Measurements from ENCODE around the gene FLAD1.
"Not testable (repeated sequence)": the region's sequence is repeated elsewhere in the genome, so short reads cannot be mapped to it uniquely, and the experiment has no call there.

The FLAD1 gene

DNA sequence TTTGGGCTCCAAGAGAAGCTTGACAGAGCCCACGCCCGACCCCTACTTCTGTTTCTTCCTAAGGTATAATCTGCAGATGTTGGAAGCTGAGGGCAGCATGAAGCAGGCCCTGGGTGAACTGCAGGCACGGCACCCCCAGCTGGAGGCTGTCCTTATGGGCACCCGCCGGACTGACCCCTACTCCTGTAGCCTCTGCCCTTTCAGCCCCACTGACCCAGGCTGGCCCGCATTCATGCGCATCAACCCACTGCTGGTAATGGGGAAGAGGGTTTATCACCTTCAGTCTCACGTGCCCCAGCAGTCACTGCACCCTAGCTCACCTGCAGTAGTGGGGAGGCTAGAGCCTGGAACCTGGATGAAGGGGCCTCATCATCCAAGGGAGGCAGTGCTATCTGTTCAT is 7.1 kb downstream of the FLAD1 start:
- DNase-seq (ENCODE audit: low spot score): no peak

GRCh38 chr1:154992721-154993571 is 9.8 kb downstream of the FLAD1 start:
- peak; percentile 7 for DNase-seq (ENCODE audit: low spot score)

- DNase-seq (ENCODE audit: low spot score): peak; percentile 4
Measured at GRCh38 chr1:154993572-154994268, 10.6 kb downstream of the FLAD1 start, which contains the start of gene LENEP. Gene LENEP, plus strand, starts transcription at chr1:154993586. Its CDS starts 22 bp downstream, at chr1:154993608.

GRCh38 chr1:154994269-154994587 is 11.1 kb downstream of the FLAD1 start:
- DNase-seq (ENCODE audit: low spot score): peak; percentile 1

- peak; percentile 1 for DNase-seq (ENCODE audit: low spot score)
Measured at GRCh38 chr1:154994591-154994990, 11.4 kb downstream of the FLAD1 start.

- DNase-seq (ENCODE audit: low spot score): not testable (repeated sequence)
Measured at GRCh38 chr1:154995301-154995983, 12.3 kb downstream of the FLAD1 start.

DNA sequence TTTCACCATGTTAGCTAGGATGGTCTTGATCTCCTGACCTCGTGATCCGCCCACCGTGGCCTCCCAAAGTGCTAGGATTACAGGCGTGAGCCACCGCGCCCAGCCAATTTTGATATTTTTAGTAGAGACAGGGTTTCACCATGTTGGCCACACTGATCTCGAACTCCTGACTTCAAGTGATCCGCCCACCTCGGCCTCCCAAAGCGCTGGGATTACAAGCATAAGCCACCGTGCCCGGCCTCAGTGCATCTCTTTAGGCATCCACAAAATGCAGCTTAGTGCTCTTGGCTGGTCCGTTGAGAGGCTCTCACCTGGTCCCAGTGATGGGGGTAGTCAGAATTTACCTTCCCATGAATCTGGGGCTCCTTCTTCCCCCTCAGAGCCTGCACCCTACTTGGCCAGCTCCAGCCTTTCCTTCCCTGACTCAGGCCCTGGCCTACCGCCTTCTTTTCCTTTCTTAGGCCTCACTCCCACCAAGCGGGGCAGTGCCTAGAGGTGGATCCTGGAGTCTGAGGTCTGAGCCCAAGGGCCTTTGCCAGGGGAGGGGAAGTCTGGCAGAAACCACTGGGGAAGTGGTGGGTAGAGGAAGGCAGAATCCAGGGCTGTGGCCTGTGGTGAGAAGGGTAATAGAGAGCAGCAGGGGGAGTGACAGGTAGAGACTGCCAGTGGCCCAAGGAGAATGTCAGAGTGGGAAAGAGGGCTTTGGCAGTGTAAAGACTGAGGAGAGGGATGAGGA is 14.0 kb downstream of the FLAD1 start:
- DNase-seq (ENCODE audit: low spot score): no peak

- no peak for DNase-seq (ENCODE audit: low spot score)
Measured at GRCh38 chr1:154998201-154998780, 15.1 kb downstream of the FLAD1 start.

GRCh38 chr1:154998818-154999570 is 15.8 kb downstream of the FLAD1 start:
- peak; percentile 89 for DNase-seq (ENCODE audit: low spot score)

- peak; percentile 74 for DNase-seq (ENCODE audit: low spot score)
Measured at GRCh38 chr1:154999571-155000410, 16.6 kb downstream of the FLAD1 start.

- no peak for DNase-seq (ENCODE audit: low spot score)
Measured at GRCh38 chr1:155000411-155000725, 17.2 kb downstream of the FLAD1 start.

GRCh38 chr1:155000726-155001424 is 17.7 kb downstream of the FLAD1 start:
- DNase-seq (ENCODE audit: low spot score): peak; percentile 96

DNA sequence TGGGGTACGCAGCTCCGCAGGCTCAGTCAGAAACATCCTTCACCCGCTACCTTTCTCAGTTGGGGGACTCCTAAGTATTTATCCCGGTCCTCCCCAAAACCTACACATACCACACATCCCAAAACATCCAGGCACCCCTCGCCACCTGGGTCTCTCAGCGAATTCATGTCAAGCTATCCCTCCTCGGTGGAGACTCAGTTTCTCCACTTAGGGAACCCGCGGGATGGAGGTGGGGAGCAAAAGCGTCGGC is 18.2 kb downstream of the FLAD1 start:
- no peak for DNase-seq (ENCODE audit: low spot score)

DNA sequence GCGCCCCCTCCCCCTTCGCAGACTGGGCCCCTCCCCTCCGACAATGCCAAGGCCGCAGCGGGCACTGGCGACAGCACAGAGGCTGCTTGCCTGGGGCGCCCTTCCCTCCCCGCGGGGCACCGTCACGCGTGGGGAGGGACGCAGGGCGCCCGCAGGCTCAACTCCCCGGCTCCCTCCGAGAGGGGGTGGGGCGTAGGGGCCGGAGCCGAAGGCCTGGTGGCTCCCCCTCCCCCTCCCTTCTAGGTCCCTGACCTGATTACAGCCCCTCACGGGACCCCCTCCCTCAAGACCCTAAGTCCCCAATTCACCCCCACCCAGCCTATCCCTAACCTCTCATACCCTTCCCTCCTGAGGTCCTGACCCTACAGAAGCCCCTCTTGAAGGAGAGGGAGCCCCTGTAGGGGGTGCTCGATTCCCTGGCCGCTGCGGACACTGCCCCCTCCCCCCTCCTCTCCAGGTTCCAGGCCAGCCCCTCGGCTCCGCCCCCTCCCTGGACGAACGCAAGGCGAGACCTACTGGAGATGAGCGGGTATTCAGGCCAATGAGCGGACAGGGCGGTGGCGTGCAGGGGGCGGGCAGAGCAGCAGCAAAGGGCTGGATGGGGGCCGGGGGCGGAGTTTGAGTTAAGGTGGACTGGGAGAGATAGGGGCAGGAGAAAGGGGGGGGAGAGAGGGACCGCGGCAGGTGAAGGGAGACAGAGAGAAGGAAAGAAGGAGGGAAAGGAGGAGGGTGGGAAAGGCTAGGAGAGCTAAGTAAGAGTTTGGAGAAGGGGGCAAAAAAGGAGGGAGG is 18.7 kb downstream of the FLAD1 start:
- peak; percentile 98 for DNase-seq (ENCODE audit: low spot score)

- DNase-seq (ENCODE audit: low spot score): peak; percentile 64
Measured at GRCh38 chr1:155002464-155003226, 19.5 kb downstream of the FLAD1 start, which contains the start of gene ZBTB7B. Gene ZBTB7B, plus strand, starts transcription at chr1:155002802. Its CDS starts 11,859 bp downstream, at chr1:155014661.

DNA sequence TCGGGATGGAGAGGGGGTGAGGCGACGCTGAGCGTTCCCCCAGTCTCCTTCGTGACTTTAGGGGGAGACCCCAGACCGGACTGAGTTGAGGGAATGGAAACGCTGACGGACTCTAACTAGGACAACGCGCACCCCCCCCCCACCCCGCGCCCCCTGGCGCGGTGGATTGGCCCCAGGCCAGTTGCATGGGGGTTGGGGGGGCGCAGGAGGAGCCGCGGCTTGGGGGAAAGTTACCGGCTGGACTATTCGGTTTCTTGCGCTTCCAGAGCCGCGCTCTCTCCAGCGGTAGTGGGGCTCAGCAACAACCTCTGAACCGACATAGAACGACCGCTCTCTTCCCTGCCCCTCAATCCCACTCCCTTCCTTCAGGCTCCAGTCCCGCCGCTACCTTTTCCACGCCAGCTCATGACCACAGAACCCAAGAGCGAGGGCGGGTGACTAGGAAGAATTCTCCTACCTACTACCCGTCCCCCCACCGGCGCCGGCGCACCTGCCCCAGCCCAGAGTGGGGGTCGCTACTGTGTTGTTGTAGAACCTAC is 20.2 kb downstream of the FLAD1 start:
- no peak for DNase-seq (ENCODE audit: low spot score)

DNA sequence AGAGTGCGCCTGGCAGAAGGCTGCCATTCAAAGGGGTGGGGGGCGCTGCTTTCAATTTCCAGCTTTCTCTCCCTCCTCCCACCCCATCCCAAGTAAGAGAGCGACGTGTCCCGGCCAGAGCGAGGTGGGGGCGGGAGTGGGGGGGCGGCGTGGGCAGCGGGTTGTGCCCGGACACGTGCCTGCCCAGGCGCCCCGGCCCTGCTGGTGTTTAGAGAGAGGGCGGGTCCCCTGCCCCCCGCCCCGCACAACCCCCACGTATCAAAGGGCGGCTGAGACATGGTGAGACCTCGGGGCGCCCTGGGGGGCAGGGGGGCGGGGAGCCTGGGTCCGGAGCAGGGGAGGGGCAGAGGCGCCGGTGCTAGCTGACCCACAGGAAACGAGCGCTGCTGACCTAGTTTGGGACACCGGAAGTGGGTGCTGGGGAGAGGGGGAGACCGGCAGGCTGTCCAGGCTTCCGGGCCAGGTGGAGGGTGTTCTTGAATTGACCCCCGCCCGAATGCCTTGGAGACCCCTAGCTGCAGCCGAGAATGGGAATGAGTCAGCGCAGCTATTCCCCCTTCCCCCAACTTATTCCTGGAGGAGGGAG is 20.7 kb downstream of the FLAD1 start:
- DNase-seq (ENCODE audit: low spot score): peak; percentile 82
